Coronary artery (tissue), 2 donors: ENCODE measurements around the gene CRABP2.
A peak's percentile ranks its signal among the peaks of the same experiment; 100 is the strongest.

Source experiments
- DNase-seq: peaks from one replicate; pipeline ENCODE4 v3.0.0-alpha.2; 2017; ENCODE audit warnings: low spot score
- H3K27ac ChIP-seq, 2 donors: fragments of 200-600 bp; sonication (generic); one replicate each; pipeline ENCODE4 v1.5.1; 2016 to 2019
- H3K4me3 ChIP-seq: fragments of 200-600 bp; sonication (generic); 2 replicates; pipeline ENCODE4 v1.5.1; 2016; ENCODE audit warnings: mild to moderate bottlenecking, moderate library complexity
- TF ChIP-seq, protein P1 (sequence below): fragments of 200-600 bp; sonication (generic); IDR thresholded peaks from one replicate; pipeline ENCODE4 v1.5.1; 2019; ENCODE audit warnings: antibody characterized with exemption

Gene CRABP2

DNA sequence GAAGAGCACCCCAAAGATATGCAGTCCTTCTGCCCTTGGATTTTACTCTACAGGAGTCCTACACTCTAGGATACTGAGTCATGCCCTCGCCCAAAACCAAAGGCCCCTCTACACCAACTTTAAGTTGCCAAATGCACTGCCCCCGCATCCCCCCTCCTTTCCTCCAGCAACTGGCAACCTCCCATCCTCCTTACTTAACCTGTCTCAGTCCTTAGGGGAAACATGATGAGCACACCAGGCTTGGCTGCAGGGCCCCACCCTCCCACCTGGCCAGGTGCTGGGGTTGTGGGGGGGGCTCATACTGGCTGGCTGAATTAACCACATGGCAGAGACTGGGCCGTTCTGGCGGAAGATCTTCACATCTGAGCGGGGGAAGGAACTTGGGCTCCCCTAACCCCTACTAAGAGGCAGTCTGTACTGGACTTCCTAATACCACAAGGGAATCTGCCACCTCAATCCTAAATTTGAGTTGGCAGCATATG lies 44.8 kb upstream of the CRABP2 start:
- Histone ChIP-seq H3K27ac (peak overlapping the region; percentile 98 to 99), H3K4me3 (peak overlapping the region; percentile 100)
- TF ChIP-seq, protein P1, sequence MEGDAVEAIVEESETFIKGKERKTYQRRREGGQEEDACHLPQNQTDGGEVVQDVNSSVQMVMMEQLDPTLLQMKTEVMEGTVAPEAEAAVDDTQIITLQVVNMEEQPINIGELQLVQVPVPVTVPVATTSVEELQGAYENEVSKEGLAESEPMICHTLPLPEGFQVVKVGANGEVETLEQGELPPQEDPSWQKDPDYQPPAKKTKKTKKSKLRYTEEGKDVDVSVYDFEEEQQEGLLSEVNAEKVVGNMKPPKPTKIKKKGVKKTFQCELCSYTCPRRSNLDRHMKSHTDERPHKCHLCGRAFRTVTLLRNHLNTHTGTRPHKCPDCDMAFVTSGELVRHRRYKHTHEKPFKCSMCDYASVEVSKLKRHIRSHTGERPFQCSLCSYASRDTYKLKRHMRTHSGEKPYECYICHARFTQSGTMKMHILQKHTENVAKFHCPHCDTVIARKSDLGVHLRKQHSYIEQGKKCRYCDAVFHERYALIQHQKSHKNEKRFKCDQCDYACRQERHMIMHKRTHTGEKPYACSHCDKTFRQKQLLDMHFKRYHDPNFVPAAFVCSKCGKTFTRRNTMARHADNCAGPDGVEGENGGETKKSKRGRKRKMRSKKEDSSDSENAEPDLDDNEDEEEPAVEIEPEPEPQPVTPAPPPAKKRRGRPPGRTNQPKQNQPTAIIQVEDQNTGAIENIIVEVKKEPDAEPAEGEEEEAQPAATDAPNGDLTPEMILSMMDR = no peak
- peak; percentile 77 for DNase-seq

DNA sequence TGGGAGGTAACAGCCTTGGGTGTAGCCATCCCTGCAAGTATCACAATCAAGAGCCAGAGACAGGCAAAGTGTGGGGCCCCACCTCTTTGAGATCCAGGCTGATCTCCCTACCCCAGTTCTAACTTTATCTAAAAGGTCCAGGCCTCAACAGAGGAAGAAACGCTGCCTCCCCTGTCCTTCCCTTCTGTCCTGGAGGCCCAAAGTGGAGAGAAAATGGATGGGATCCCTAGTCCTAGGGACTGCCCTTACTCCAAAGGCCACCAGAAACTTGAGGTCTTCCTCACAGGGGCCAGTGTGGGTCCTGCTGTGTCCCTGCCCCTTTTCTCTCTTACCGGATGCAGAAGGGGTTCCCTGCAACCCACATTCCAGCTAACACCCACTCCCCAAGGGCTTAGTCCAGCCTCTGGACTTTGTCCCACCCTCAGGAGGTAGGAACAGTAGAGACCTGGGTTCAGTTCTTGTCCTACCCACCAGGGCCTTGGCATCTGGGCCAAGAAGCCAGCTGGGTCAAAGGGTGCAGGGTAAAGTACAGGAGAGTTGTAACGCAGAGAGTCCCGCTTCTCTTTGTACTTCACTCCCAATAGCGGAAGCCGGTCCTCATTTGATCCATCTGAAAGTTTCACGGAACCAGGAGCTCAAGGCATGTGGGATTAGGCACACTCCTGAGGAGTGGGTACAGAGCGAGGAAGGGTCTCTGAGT lies 44.2 kb upstream of the CRABP2 start:
- TF ChIP-seq, protein P1 = no peak
- DNase-seq = peak; percentile 72
- Histone ChIP-seq H3K27ac (peak overlapping the region; percentile 98 to 99), H3K4me3 (peak overlapping the region; percentile 100)

DNA sequence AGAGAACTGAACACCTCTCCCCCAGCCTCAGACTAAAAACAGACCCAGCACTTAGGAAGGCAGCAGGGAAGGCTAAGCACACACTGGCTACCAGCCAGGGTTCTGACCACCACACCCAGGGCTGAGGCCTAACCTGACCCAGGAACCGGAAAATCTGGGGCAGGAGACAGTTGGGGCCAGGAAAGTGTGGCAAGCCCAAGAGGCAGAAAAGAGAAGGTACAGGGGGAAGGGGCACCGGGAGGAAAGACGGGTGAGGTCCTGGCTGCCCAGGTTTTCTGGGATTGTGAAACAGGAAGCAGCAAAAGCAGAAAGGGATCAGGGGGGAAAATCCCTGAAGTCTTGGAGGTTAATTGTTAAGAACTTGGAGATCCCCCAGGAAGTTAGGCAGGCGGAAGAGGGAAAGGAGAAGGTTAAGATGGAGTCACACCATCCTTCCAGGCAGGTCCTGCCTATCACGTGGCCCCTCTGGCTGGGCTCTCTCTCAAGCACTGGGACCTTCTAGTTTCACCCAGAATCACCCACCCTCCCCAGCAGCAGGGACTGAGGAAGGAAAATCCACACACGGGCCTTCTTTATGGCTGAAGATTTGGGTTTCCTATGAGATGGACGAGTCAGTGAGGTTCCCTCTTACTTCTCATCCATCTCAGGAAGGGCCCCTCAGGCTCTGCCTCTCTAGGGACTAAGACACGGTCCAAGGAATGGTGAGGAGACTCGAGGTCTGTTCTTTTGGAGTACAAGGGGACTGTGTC lies 43.5 kb upstream of the CRABP2 start:
- TF ChIP-seq, protein P1 = no peak
- peak; percentile 81 for DNase-seq
- Histone ChIP-seq H3K27ac (peak overlapping the region; percentile 98 to 99), H3K4me3 (peak overlapping the region; percentile 100)

DNA sequence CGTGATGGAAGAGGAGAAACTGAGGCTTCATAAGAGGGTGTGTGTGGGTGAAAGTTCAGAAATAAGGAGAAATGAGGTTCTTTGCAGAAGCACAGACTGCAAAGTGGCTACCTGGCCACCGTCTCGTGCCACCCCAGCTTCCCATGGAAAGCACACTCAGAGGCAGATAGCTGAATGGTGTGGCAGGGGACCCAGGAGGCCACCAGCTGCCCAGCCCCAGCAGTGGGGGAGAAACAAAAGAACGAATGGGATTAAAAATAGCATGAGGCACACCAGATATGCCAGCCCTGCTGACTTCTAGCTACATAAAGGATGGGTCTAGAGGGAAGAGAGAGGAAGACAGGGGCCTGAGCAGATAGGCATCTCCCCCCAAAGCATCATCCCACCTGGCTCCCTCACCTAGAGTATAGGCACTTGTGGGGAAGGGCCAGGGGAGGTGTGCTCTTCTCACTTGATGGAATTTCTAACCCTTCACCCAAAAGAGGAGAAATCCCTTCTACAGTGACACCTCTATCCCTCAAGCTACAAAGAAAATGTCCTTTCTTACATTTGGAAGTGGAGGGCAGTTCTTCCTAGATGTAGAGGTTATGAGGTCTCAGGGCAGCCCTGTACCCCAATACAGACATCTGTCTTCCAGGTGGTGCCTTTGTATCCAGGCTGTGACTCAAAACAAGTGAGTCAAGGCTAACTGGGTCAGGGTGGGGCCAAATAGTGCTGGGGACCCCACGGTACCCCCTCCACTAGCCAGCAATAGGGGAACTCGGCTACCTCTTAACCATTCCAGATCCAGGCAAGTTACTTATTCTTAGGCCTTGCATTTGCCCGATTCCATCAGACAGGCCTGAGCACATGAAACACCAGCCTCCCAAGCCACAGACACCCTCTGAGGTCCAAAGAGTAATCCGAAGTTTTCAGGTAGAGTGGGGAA lies 42.6 kb upstream of the CRABP2 start:
- Histone ChIP-seq H3K4me3 (peak overlapping the region; percentile 100), H3K27ac (peak overlapping the region; percentile 98 to 99)
- TF ChIP-seq, protein P1 = no peak
- DNase-seq = peak; percentile 75

DNA sequence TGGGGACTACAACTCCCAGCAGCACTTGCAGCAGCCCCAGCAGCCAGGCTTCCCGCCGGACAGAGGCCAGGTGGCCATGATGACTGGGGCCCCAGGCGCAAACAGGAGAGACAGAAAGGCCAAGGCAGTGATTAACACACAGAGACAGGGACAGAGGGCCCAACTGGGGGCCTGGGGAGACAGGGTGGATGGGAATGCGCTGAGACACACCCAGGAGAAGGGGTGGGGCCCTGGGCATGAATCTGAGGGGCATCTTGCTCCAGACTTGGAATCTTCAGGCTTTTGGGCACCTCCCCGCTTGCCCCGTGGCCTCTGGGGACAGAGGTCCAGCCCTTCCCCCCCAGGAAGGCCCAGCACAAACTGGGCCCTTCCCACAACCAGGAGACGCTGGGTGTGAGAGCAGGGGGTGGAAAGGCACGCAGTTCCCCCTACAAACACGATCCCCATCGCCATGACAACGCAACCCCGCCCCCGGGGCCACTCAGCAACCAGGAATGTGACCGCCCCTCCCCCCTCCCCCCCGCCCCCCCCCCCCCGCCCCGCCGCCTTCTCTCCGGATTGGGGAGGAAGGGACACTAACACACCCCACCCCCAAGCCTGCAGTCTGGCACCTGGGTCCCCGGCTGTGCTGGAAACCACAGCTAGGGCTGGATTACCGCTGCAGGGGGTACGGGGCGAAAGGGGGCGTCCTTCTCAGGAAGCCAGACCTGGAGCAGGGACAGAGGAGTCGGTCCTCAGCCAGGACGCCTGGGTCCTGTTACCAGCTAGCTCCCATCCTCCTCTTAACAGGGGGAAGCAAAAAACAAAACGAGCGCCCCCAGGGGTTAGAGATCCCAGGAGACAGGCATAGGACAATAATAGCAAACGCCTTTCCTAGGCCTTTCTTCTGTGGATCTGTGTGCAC lies 41.6 kb upstream of the CRABP2 start:
- H3K27ac ChIP-seq = peak overlapping the region; percentile 98 to 99
- TF ChIP-seq, protein P1 = no peak
- DNase-seq = peak; percentile 98
- H3K4me3 ChIP-seq = peak overlapping the region; percentile 100

DNA sequence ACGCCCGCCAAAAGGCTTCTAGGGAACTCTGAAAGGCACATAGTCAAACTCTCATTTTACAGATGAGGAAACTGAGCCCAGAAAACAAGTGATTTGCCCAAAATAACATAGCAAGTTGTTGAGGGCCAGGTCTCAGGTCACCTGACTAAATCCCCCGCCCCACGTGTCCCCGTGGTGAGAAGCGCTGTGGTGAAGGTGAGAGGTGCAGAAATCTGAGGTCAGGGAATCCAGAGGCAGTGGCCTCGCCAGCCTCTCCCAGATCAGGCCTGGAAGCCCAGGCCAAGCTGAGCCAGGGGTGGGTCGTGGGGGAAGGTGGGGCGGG lies 41.0 kb upstream of the CRABP2 start:
- Histone ChIP-seq H3K27ac (peak overlapping the region; percentile 98 to 99), H3K4me3 (peak overlapping the region; percentile 100)

More for the DNA sequence above, 41.0 kb upstream of the CRABP2 start:
- no peak for DNase-seq
- TF ChIP-seq, protein P1 = no peak
